ENCODE data around the gene ZBTB46.

DNA sequence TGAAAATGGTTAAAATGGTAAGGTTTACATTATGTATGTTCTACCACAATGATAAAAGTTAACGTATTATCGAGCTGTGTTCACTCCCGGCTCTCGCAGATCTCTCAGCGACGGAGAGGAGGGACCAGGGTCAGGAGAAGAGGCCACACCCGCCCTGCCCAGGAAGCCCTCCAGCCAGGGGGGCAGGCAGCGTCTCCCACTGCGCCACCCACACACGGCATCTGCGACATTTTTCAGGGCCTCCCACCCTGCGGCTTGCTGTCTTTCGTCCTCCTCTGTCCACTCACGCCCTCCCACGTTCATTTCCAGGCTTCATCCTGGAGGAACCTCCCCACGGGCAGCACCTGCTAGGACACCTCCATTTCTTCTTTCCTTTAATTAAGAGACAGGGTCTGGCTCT, 43.3 kb downstream of the ZBTB46 start:
- TF ChIP-seq, protein P1, sequence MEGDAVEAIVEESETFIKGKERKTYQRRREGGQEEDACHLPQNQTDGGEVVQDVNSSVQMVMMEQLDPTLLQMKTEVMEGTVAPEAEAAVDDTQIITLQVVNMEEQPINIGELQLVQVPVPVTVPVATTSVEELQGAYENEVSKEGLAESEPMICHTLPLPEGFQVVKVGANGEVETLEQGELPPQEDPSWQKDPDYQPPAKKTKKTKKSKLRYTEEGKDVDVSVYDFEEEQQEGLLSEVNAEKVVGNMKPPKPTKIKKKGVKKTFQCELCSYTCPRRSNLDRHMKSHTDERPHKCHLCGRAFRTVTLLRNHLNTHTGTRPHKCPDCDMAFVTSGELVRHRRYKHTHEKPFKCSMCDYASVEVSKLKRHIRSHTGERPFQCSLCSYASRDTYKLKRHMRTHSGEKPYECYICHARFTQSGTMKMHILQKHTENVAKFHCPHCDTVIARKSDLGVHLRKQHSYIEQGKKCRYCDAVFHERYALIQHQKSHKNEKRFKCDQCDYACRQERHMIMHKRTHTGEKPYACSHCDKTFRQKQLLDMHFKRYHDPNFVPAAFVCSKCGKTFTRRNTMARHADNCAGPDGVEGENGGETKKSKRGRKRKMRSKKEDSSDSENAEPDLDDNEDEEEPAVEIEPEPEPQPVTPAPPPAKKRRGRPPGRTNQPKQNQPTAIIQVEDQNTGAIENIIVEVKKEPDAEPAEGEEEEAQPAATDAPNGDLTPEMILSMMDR (conservative IDR thresholded peaks at IDR 0.05 in 1 of 2, IDR thresholded peaks at IDR 0.05 in 1 of 2; ENCODE audit: low read depth in 1 of 2, low read length in 2 of 2), result no peak
- no peak for TF ChIP-seq EZH2 (IDR thresholded peaks at IDR 0.05; ENCODE audit: low read length, missing control alignments)
